Memory B cell (primary cell): ENCODE measurements around the gene ASB2.

Experiments
- ATAC-seq: fragments of 150-1000 bp; cut with Tn5 transposase; 2 replicates; pipeline ENCODE4 v1.10.0; 2021; ENCODE audit warnings: low read depth, mild to moderate bottlenecking, moderate library complexity
- DNase-seq, 2 donors: peaks; one replicate each; pipeline ENCODE4 v3.0.0; 2022; ENCODE audit warnings: low spot score in 2 of 2
- H3K27ac Mint-ChIP-seq: one replicate; pipeline ENCODE4 v1.8.0; 2022; ENCODE audit warnings: mild to moderate bottlenecking, moderate library complexity, mixed read lengths
- H3K27me3 Mint-ChIP-seq: one replicate; pipeline ENCODE4 v1.8.0; 2022; ENCODE audit warnings: mixed read lengths
- H3K36me3 Mint-ChIP-seq: one replicate; pipeline ENCODE4 v1.8.0; 2022; ENCODE audit warnings: mild to moderate bottlenecking, mixed read lengths
- H3K4me1 Mint-ChIP-seq: one replicate; pipeline ENCODE4 v1.8.0; 2022; ENCODE audit warnings: mixed read lengths
- H3K4me3 Mint-ChIP-seq: one replicate; pipeline ENCODE4 v1.8.0; 2022; ENCODE audit warnings: mild to moderate bottlenecking, moderate library complexity, mixed read lengths
- H3K9me3 Mint-ChIP-seq: one replicate; pipeline ENCODE4 v1.8.0; 2022; ENCODE audit warnings: mixed read lengths

Gene ASB2

DNA sequence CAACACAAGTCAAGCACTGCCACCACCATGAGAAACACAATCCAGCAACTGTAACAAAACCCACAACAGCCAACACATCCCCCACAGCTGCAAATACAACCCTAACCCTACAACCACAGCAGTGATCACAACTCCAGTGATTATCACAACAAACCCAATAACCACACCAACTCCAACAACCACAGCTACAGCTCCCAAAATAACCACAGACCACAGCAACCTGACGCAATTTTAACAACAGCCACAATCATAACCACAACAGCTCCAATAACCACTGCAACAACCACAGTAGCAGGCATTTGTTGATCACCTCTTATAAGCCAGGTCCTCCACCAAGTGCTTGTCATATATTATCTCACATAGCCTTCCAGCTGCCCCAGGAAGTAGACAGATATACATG is 91.4 kb downstream of the ASB2 start:
- Mint-ChIP-seq H3K9me3 (peaks cover 9% of the 10 kb centered on the region), H3K4me1 (peaks cover 5% of the 10 kb centered on the region), H3K27me3 (peaks cover 15% of the 10 kb centered on the region), H3K4me3 (no peak overlapping the region), H3K36me3 (peaks cover 4% of the 10 kb centered on the region), H3K27ac (no peak overlapping the region)
- no peak for DNase-seq
- no peak for ATAC-seq
